Measurements from ENCODE around the gene UCP3.

DNA sequence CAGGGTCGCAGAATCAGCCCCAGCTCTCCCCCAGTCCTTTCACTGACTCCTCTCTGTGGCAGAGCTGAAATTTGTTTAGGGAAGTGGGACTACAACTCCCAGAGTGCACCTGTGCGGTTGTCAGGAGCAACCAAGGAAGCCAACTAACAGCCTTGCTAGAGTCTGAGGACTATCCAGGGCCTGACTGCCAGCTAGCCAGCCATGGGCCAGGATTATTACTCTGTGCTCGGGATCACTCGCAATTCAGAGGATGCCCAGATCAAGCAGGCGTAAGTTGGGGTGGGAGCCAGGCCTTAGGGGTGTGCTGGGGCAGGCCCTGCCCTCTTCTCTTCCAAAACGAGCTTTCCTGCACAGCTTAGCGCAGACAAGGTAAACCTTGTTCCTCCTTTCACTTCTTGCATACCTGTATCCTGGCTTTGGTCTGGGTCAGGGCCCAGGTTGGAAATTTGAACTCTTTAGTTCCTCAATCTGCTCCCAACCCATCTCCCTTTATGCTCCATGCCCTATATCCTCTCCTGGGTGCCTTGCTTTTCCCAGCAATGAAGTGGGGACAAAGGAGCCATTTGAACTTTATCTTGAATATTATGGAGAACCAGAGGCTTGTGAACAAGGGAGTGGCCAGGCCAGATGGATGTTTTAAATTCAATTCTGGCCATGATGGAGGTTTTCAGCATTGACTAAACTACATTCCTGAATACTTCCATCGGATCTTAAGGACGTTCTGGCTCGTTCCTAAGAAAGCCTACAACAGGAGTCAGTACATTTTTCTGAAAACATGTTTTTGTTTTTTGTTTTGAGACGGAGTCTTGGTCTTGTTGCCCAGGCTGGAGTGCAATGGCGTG, 57.8 kb downstream of the UCP3 start, which contains the start of gene DNAJB13:
- TF ChIP-seq, protein P1, sequence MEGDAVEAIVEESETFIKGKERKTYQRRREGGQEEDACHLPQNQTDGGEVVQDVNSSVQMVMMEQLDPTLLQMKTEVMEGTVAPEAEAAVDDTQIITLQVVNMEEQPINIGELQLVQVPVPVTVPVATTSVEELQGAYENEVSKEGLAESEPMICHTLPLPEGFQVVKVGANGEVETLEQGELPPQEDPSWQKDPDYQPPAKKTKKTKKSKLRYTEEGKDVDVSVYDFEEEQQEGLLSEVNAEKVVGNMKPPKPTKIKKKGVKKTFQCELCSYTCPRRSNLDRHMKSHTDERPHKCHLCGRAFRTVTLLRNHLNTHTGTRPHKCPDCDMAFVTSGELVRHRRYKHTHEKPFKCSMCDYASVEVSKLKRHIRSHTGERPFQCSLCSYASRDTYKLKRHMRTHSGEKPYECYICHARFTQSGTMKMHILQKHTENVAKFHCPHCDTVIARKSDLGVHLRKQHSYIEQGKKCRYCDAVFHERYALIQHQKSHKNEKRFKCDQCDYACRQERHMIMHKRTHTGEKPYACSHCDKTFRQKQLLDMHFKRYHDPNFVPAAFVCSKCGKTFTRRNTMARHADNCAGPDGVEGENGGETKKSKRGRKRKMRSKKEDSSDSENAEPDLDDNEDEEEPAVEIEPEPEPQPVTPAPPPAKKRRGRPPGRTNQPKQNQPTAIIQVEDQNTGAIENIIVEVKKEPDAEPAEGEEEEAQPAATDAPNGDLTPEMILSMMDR (IDR thresholded peaks at IDR 0.05), result no peak
- no peak for TF ChIP-seq POLR2A (IDR thresholded peaks at IDR 0.05)
